Measurements from ENCODE around the gene CPS1.

The CPS1 gene

GRCh38 chr2:210635257-210635656 is 78.9 kb downstream of the CPS1 start:
- no peaks in the 10 kb centered on the region for H3K4me1 ChIP-seq (ENCODE audit: control insufficient read depth in 1 of 2, insufficient read depth in 2 of 2, low read length in 2 of 2)
- no peak overlapping the region for H3K14ac ChIP-seq (ENCODE audit: low read length)
- no peaks in the 10 kb centered on the region for H3K79me1 ChIP-seq (ENCODE audit: low read length)
- H3K9ac ChIP-seq (ENCODE audit: low read length), result no peak overlapping the region
- no peak overlapping the region for H4K8ac ChIP-seq (ENCODE audit: low read depth, low read length)
- H3K4me2 ChIP-seq (ENCODE audit: low read length), result no peak overlapping the region
- H2AFZ ChIP-seq (ENCODE audit: insufficient read depth, low read length, poor library complexity), result no peak overlapping the region
- no peak for DNase-seq
- H2BK5ac ChIP-seq (ENCODE audit: low read depth, low read length, poor library complexity), result no peak overlapping the region
- H3K36me3 ChIP-seq (ENCODE audit: control insufficient read depth in 1 of 2, insufficient read depth in 2 of 2, low read length in 2 of 2), result no peaks in the 10 kb centered on the region
- no peak overlapping the region for H2BK12ac ChIP-seq (ENCODE audit: low read length)
- H3K4me3 ChIP-seq (ENCODE audit: low read depth, low read length), result no peak overlapping the region
- H3K4ac ChIP-seq (ENCODE audit: low read depth, low read length), result no peak overlapping the region
- WGBS (ENCODE audit: extremely low coverage, insufficient coverage, insufficient read length), result no CpG with 5 or more reads among the region's 1 CpG
- no peak overlapping the region for H3K18ac ChIP-seq (ENCODE audit: low read length)
- no peaks in the 10 kb centered on the region for H3K27me3 ChIP-seq (ENCODE audit: insufficient read depth, low read length)
- H3K23ac ChIP-seq (ENCODE audit: low read length), result no peak overlapping the region
- H3K9me3 ChIP-seq (ENCODE audit: insufficient read depth, low read depth, low read length), result no peaks in the 10 kb centered on the region
- no peak overlapping the region for H4K12ac ChIP-seq (ENCODE audit: low read depth, low read length)
- H3K27ac ChIP-seq (ENCODE audit: low read depth, low read length), result no peak overlapping the region
- no peak overlapping the region for H2BK120ac ChIP-seq (ENCODE audit: insufficient read depth, low read length, poor library complexity)
- H2AK5ac ChIP-seq (ENCODE audit: low read length), result no peak overlapping the region
- no peak overlapping the region for H4K91ac ChIP-seq (ENCODE audit: low read depth, low read length)
- H3K79me2 ChIP-seq (ENCODE audit: control insufficient read depth, insufficient read depth, low read length, poor library complexity), result no peaks in the 10 kb centered on the region

DNA sequence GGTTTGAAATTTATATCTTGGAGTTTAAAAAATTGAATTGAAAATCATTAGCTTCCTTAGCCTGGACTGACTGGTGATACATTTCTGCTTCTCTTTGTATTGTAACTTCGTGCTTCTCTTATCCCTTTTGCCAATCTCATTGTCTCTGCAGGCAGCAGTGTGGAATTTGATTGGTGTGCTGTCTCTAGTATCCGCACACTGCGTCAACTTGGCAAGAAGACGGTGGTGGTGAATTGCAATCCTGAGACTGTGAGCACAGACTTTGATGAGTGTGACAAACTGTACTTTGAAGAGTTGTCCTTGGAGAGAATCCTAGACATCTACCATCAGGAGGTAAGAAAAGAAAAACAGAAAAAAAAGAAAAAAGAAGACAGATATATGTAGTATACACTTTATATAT is 85.9 kb downstream of the CPS1 start:
- Histone ChIP-seq H3K9ac (ENCODE audit: low read length) (no peak overlapping the region), H2BK12ac (ENCODE audit: low read length) (no peak overlapping the region), H3K9me3 (ENCODE audit: insufficient read depth, low read depth, low read length) (no peaks in the 10 kb centered on the region), H3K4me1 (ENCODE audit: control insufficient read depth in 1 of 2, insufficient read depth in 2 of 2, low read length in 2 of 2) (no peaks in the 10 kb centered on the region), H3K36me3 (ENCODE audit: control insufficient read depth in 1 of 2, insufficient read depth in 2 of 2, low read length in 2 of 2) (no peaks in the 10 kb centered on the region), H3K23ac (ENCODE audit: low read length) (no peak overlapping the region), H2BK120ac (ENCODE audit: insufficient read depth, low read length, poor library complexity) (no peak overlapping the region), H4K12ac (ENCODE audit: low read depth, low read length) (no peak overlapping the region), H3K14ac (ENCODE audit: low read length) (no peak overlapping the region), H2AK5ac (ENCODE audit: low read length) (no peak overlapping the region), H3K4me2 (ENCODE audit: low read length) (no peak overlapping the region), H2AFZ (ENCODE audit: insufficient read depth, low read length, poor library complexity) (no peak overlapping the region), H3K27ac (ENCODE audit: low read depth, low read length) (no peak overlapping the region), H3K4me3 (ENCODE audit: low read depth, low read length) (no peak overlapping the region), H3K18ac (ENCODE audit: low read length) (no peak overlapping the region), H3K79me1 (ENCODE audit: low read length) (no peaks in the 10 kb centered on the region), H3K79me2 (ENCODE audit: control insufficient read depth, insufficient read depth, low read length, poor library complexity) (no peaks in the 10 kb centered on the region), H4K91ac (ENCODE audit: low read depth, low read length) (no peak overlapping the region), H3K4ac (ENCODE audit: low read depth, low read length) (no peak overlapping the region), H2BK5ac (ENCODE audit: low read depth, low read length, poor library complexity) (no peak overlapping the region), H3K27me3 (ENCODE audit: insufficient read depth, low read length) (no peaks in the 10 kb centered on the region), H4K8ac (ENCODE audit: low read depth, low read length) (no peak overlapping the region)
- no CpG with 5 or more reads among the region's 4 CpGs for WGBS (ENCODE audit: extremely low coverage, insufficient coverage, insufficient read length)
- no peak for DNase-seq

DNA sequence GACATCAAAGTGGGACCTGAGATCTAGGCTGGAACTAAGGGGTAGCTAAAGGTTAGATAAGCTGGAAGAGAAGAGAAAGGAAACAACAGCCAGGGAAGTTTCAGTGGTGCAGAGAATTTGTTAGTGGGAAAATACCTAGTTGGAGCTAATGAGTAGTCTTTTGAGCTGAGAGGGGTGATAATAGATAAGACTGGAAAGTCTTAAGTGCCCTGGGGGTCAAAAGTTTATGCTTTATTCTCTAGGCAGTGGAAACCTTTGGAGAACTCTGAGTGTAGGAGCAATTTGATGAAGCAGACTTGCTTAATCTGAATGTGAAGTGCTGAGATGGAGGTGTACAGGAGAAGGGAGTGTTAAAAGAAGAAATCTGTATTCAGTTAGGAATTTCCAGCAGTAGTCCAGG is 90.8 kb downstream of the CPS1 start:
- no peak overlapping the region for H3K14ac ChIP-seq (ENCODE audit: low read length)
- no peak overlapping the region for H3K18ac ChIP-seq (ENCODE audit: low read length)
- H3K4me3 ChIP-seq (ENCODE audit: low read depth, low read length), result no peak overlapping the region
- H4K91ac ChIP-seq (ENCODE audit: low read depth, low read length), result no peak overlapping the region
- no peak overlapping the region for H3K23ac ChIP-seq (ENCODE audit: low read length)
- no peak overlapping the region for H2AK5ac ChIP-seq (ENCODE audit: low read length)
- no peak overlapping the region for H3K4me2 ChIP-seq (ENCODE audit: low read length)
- H2BK5ac ChIP-seq (ENCODE audit: low read depth, low read length, poor library complexity), result no peak overlapping the region
- no peak overlapping the region for H3K9ac ChIP-seq (ENCODE audit: low read length)
- no peaks in the 10 kb centered on the region for H3K36me3 ChIP-seq (ENCODE audit: control insufficient read depth in 1 of 2, insufficient read depth in 2 of 2, low read length in 2 of 2)
- no peak overlapping the region for H4K12ac ChIP-seq (ENCODE audit: low read depth, low read length)
- H3K79me1 ChIP-seq (ENCODE audit: low read length), result no peaks in the 10 kb centered on the region
- H2AFZ ChIP-seq (ENCODE audit: insufficient read depth, low read length, poor library complexity), result no peak overlapping the region
- no peaks in the 10 kb centered on the region for H3K27me3 ChIP-seq (ENCODE audit: insufficient read depth, low read length)
- no peak overlapping the region for H3K4ac ChIP-seq (ENCODE audit: low read depth, low read length)
- DNase-seq, result no peak
- no peak overlapping the region for H2BK120ac ChIP-seq (ENCODE audit: insufficient read depth, low read length, poor library complexity)
- no peak overlapping the region for H2BK12ac ChIP-seq (ENCODE audit: low read length)
- H4K8ac ChIP-seq (ENCODE audit: low read depth, low read length), result no peak overlapping the region
- H3K79me2 ChIP-seq (ENCODE audit: control insufficient read depth, insufficient read depth, low read length, poor library complexity), result no peaks in the 10 kb centered on the region
- no peak overlapping the region for H3K27ac ChIP-seq (ENCODE audit: low read depth, low read length)
- no peaks in the 10 kb centered on the region for H3K4me1 ChIP-seq (ENCODE audit: control insufficient read depth in 1 of 2, insufficient read depth in 2 of 2, low read length in 2 of 2)
- no peaks in the 10 kb centered on the region for H3K9me3 ChIP-seq (ENCODE audit: insufficient read depth, low read depth, low read length)

- Histone ChIP-seq H4K8ac (ENCODE audit: low read depth, low read length) (no peak overlapping the region), H3K23ac (ENCODE audit: low read length) (no peak overlapping the region), H3K4me3 (ENCODE audit: low read depth, low read length) (no peak overlapping the region), H2AK5ac (ENCODE audit: low read length) (no peak overlapping the region), H3K4me1 (ENCODE audit: control insufficient read depth in 1 of 2, insufficient read depth in 2 of 2, low read length in 2 of 2) (no peaks in the 10 kb centered on the region), H4K12ac (ENCODE audit: low read depth, low read length) (no peak overlapping the region), H2AFZ (ENCODE audit: insufficient read depth, low read length, poor library complexity) (no peak overlapping the region), H3K9ac (ENCODE audit: low read length) (no peak overlapping the region), H3K9me3 (ENCODE audit: insufficient read depth, low read depth, low read length) (no peaks in the 10 kb centered on the region), H2BK12ac (ENCODE audit: low read length) (no peak overlapping the region), H2BK5ac (ENCODE audit: low read depth, low read length, poor library complexity) (no peak overlapping the region), H3K79me2 (ENCODE audit: control insufficient read depth, insufficient read depth, low read length, poor library complexity) (no peaks in the 10 kb centered on the region), H3K79me1 (ENCODE audit: low read length) (no peaks in the 10 kb centered on the region), H3K18ac (ENCODE audit: low read length) (no peak overlapping the region), H3K27ac (ENCODE audit: low read depth, low read length) (no peak overlapping the region), H3K14ac (ENCODE audit: low read length) (no peak overlapping the region), H2BK120ac (ENCODE audit: insufficient read depth, low read length, poor library complexity) (no peak overlapping the region), H3K4me2 (ENCODE audit: low read length) (no peak overlapping the region), H3K36me3 (ENCODE audit: control insufficient read depth in 1 of 2, insufficient read depth in 2 of 2, low read length in 2 of 2) (no peaks in the 10 kb centered on the region), H3K4ac (ENCODE audit: low read depth, low read length) (no peak overlapping the region), H3K27me3 (ENCODE audit: insufficient read depth, low read length) (no peaks in the 10 kb centered on the region), H4K91ac (ENCODE audit: low read depth, low read length) (no peak overlapping the region)
- no CpG with 5 or more reads among the region's 1 CpG for WGBS (ENCODE audit: extremely low coverage, insufficient coverage, insufficient read length)
- no peak for DNase-seq
These were observed 97.7 kb downstream of the CPS1 start for GRCh38 chr2:210654091-210654490.

All from trophoblast cell (in vitro differentiated cells and primary cell).